DND-41 (cell line): ENCODE measurements around the gene MROH2A.

Experiments
- ATAC-seq: fragments of 200-7000 bp; cut with Tn5 transposase; 3 replicates; pipeline ENCODE4 v1.9.1; 2021; ENCODE audit warnings: low read depth; ENCODE audit not compliant: insufficient read depth
- DNase-seq: peaks from one replicate; pipeline ENCODE4 v3.0.0-alpha.2; 2020
- H2AFZ ChIP-seq: 2 replicates; pipeline ENCODE4 v1.6.0; 2012; ENCODE audit warnings: low read depth, low read length
- H3K27ac ChIP-seq: 2 replicates; pipeline ENCODE4 v1.5.1; 2012; ENCODE audit warnings: low read length, inconsistent platforms
- H3K27me3 ChIP-seq: fragments of 200-600 bp; sonication (generic); 2 replicates; pipeline ENCODE4 v1.6.0; 2012; ENCODE audit warnings: low read length, mild to moderate bottlenecking, inconsistent platforms; ENCODE audit not compliant: insufficient read depth, poor library complexity
- H3K36me3 ChIP-seq: 2 replicates; pipeline ENCODE4 v1.5.1; 2012; ENCODE audit warnings: low read length, inconsistent platforms; ENCODE audit not compliant: insufficient read depth
- H3K4me1 ChIP-seq: 2 replicates; pipeline ENCODE4 v1.5.1; 2012; ENCODE audit warnings: mild to moderate bottlenecking, low read length; ENCODE audit not compliant: insufficient read depth
- H3K4me2 ChIP-seq: 2 replicates; pipeline ENCODE4 v1.6.0; 2012; ENCODE audit warnings: mild to moderate bottlenecking, moderate library complexity, low read length, inconsistent platforms; ENCODE audit not compliant: insufficient read depth
- H3K4me3 ChIP-seq, 2 experiments: fragments of 200-600 bp in 1 of 2; shearing (Covaris generic) in 1 of 2; 2 replicates each; pipeline ENCODE4 v1.5.1; 2012 to 2016; ENCODE audit warnings: inconsistent platforms in 2 of 2, low read length in 2 of 2, mild to moderate bottlenecking in 2 of 2, low read depth in 1 of 2, moderate library complexity in 1 of 2
- H3K79me2 ChIP-seq: 2 replicates; pipeline ENCODE4 v1.6.0; 2012; ENCODE audit warnings: low read length, inconsistent platforms; ENCODE audit not compliant: insufficient read depth
- H3K9ac ChIP-seq: 2 replicates; pipeline ENCODE4 v1.6.0; 2012; ENCODE audit warnings: low read depth, mild to moderate bottlenecking, inconsistent platforms, low read length, moderate library complexity
- H3K9me3 ChIP-seq: 2 replicates; pipeline ENCODE4 v1.5.1; 2012; ENCODE audit warnings: low read length, moderate library complexity, mild to moderate bottlenecking, inconsistent platforms; ENCODE audit not compliant: insufficient read depth, severe bottlenecking
- H4K20me1 ChIP-seq: 2 replicates; pipeline ENCODE4 v1.6.0; 2012; ENCODE audit warnings: low read length; ENCODE audit not compliant: insufficient read depth
- CTCF ChIP-seq: IDR thresholded peaks from 2 replicates; pipeline ENCODE4 v1.5.1; 2012; ENCODE audit warnings: borderline replicate concordance, low read length, moderate library complexity, mild to moderate bottlenecking; ENCODE audit not compliant: poor library complexity, severe bottlenecking; ENCODE audit errors: extremely low read depth
- EZH2 ChIP-seq: IDR thresholded peaks from 3 replicates; pipeline ENCODE4 v1.6.1; 2012; ENCODE audit warnings: borderline replicate concordance, low read depth, mild to moderate bottlenecking, moderate library complexity, low read length, inconsistent platforms; ENCODE audit not compliant: severe bottlenecking

MROH2A gene

GRCh38 chr2:233793465-233794127 lies 15.5 kb downstream of the MROH2A start:
- DNase-seq (no peak), ATAC-seq (no peak)
- TF ChIP-seq EZH2 (no peak), CTCF (no peak)
- Histone ChIP-seq H3K79me2 (no peaks in the 10 kb centered on the region), H2AFZ (no peak overlapping the region), H3K27me3 (no peaks in the 10 kb centered on the region), H4K20me1 (no peaks in the 10 kb centered on the region), H3K36me3 (no peaks in the 10 kb centered on the region), H3K27ac (no peak overlapping the region), H3K4me3 (no peak overlapping the region), H3K4me1 (no peaks in the 10 kb centered on the region), H3K4me2 (no peak overlapping the region), H3K9ac (no peak overlapping the region), H3K9me3 (no peaks in the 10 kb centered on the region)

- TF ChIP-seq CTCF (no peak), EZH2 (no peak)
- no peaks in the 10 kb centered on the region for H3K36me3 ChIP-seq
- no peak overlapping the region for H3K27ac ChIP-seq
- H3K9ac ChIP-seq, result no peak overlapping the region
- ATAC-seq (no peak), DNase-seq (no peak)
- no peaks in the 10 kb centered on the region for H4K20me1 ChIP-seq
- H3K4me1 ChIP-seq, result no peaks in the 10 kb centered on the region
- no peak overlapping the region for H3K4me2 ChIP-seq
- H3K79me2 ChIP-seq, result no peaks in the 10 kb centered on the region
- H3K4me3 ChIP-seq, result no peak overlapping the region
- H3K27me3 ChIP-seq, result no peaks in the 10 kb centered on the region
- H3K9me3 ChIP-seq, result no peaks in the 10 kb centered on the region
- no peak overlapping the region for H2AFZ ChIP-seq
Observed at GRCh38 chr2:233794128-233794658, 16.1 kb downstream of the MROH2A start.

- H3K4me1 ChIP-seq, result no peaks in the 10 kb centered on the region
- no peak for TF ChIP-seq CTCF
- no peak for TF ChIP-seq EZH2
- H2AFZ ChIP-seq, result no peak overlapping the region
- no peak overlapping the region for H3K4me3 ChIP-seq
- no peaks in the 10 kb centered on the region for H3K79me2 ChIP-seq
- H3K9ac ChIP-seq, result no peak overlapping the region
- H3K27me3 ChIP-seq, result no peaks in the 10 kb centered on the region
- ATAC-seq (no peak), DNase-seq (no peak)
- no peak overlapping the region for H3K27ac ChIP-seq
- no peaks in the 10 kb centered on the region for H3K9me3 ChIP-seq
- H3K36me3 ChIP-seq, result no peaks in the 10 kb centered on the region
- no peaks in the 10 kb centered on the region for H4K20me1 ChIP-seq
- no peak overlapping the region for H3K4me2 ChIP-seq
Observed at GRCh38 chr2:233795735-233796171, 17.6 kb downstream of the MROH2A start.
